Measurements from ENCODE around the gene LKAAEAR1.

- no peak for TF ChIP-seq EP300 (IDR thresholded peaks at IDR 0.05)
- TF ChIP-seq, protein P1, sequence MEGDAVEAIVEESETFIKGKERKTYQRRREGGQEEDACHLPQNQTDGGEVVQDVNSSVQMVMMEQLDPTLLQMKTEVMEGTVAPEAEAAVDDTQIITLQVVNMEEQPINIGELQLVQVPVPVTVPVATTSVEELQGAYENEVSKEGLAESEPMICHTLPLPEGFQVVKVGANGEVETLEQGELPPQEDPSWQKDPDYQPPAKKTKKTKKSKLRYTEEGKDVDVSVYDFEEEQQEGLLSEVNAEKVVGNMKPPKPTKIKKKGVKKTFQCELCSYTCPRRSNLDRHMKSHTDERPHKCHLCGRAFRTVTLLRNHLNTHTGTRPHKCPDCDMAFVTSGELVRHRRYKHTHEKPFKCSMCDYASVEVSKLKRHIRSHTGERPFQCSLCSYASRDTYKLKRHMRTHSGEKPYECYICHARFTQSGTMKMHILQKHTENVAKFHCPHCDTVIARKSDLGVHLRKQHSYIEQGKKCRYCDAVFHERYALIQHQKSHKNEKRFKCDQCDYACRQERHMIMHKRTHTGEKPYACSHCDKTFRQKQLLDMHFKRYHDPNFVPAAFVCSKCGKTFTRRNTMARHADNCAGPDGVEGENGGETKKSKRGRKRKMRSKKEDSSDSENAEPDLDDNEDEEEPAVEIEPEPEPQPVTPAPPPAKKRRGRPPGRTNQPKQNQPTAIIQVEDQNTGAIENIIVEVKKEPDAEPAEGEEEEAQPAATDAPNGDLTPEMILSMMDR (IDR thresholded peaks at IDR 0.05): no peak
- no peak for TF ChIP-seq POLR2A (IDR thresholded peaks at IDR 0.05)
Measured at GRCh38 chr20:64033981-64034493, 50.2 kb downstream of the LKAAEAR1 start.
